ENCODE measurements around the gene IL2RA.

GRCh38 chr10:6044060-6044459, 18.1 kb downstream of the IL2RA start:
- TF ChIP-seq CTCF (IDR thresholded peaks at IDR 0.05) (no peak), EP300 (IDR thresholded peaks at IDR 0.05) (no peak)
